Adrenal gland (tissue), 5 donors: ENCODE data around the gene THBS3.

Experiments
- CTCF ChIP-seq, 6 experiments: fragments of 450-650 bp in 4 of 6; fragments of 200-600 bp in 2 of 6; sonication (generic) in 1 of 6; IDR thresholded peaks; 1 replicate in 5 of 6; 2 replicates in 1 of 6; pipeline versions ENCODE4 v1.5.1 to v1.8.0; 2016 to 2021; ENCODE audit warnings: antibody characterized with exemption in 6 of 6, mild to moderate bottlenecking in 2 of 6, moderate library complexity in 1 of 6
- POLR2A ChIP-seq, 2 donors: fragments of 450-650 bp; IDR thresholded peaks; one replicate each; pipeline ENCODE4 v1.6.1; 2017; ENCODE audit warnings: antibody characterized with exemption in 2 of 2, mild to moderate bottlenecking in 2 of 2, moderate library complexity in 1 of 2
- donor health status: DM: no; HTN: no; CAD: no.

DNA sequence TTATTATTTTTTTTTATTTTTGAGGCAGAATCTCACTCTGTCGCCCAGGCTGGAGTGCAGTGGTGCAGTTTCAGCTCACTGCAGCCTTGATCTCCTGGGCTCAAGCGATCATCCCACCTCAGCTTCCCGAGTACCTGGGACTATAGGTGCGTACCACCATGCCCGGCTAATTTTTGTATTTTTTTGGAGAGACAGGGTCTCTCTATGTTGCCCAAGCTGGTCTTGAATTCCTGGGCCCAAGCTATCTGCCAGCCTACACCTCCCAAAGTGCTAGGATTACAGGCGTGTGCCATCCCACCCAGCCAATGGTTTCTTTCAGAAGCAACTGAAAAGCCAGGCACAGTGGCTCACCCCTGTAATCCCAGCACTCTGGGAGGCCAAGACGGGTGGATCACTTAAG is 36.9 kb downstream of the THBS3 start:
- TF ChIP-seq CTCF (IDR thresholded peaks at IDR 0.05) (no peak), POLR2A (IDR thresholded peaks at IDR 0.05) (no peak)
